GM18526 (cell line): ENCODE measurements around the gene IQGAP2.

Source experiments
- POLR2A ChIP-seq: IDR thresholded peaks from 3 replicates; pipeline ENCODE4 v1.6.1; 2011; ENCODE audit not compliant: insufficient read length; ENCODE audit errors: extremely low read depth

IQGAP2 gene

GRCh38 chr5:76634661-76635060 lies 231.6 kb downstream of the IQGAP2 start:
- no peak for TF ChIP-seq POLR2A

- no peak for TF ChIP-seq POLR2A
Observed at GRCh38 chr5:76637490-76637889, 234.4 kb downstream of the IQGAP2 start.

GRCh38 chr5:76638479-76638878 lies 235.4 kb downstream of the IQGAP2 start:
- no peak for TF ChIP-seq POLR2A

GRCh38 chr5:76641514-76642120 lies 238.5 kb downstream of the IQGAP2 start:
- no peak for TF ChIP-seq POLR2A

DNA sequence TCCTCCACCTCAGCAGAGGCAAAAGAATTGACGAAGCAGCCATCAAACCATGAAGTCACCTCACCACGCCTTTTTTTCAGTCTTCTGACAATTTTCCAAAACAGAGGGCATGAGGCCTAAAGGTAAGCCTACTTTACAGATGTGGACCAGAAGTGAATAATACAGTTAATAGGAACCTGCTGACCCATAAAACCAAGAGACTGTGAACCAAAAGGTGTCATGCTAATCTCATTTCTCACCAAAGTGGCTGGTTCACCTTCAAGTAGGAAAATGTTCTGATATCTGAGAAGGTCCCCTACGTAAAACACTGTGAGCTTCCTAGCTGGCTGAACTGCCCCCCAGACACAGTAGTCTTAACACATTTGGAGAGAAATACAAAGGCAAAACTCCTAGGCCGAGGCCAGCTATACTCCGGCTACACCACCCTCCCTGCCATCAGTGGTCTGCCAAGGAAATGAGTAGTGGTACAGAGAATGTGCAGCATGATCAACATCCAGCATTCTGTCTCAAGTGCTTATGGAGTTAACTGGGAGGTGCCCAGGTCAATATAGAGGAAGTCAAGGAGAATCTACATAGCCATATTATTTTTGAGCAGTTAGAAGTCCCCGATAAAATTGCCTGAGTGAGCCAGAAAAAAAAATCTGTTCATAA lies 239.4 kb downstream of the IQGAP2 start:
- TF ChIP-seq POLR2A, result no peak

- TF ChIP-seq POLR2A, result no peak
Observed at GRCh38 chr5:76643371-76643770, 240.3 kb downstream of the IQGAP2 start.

- TF ChIP-seq POLR2A, result no peak
Observed at GRCh38 chr5:76649140-76649539, 246.1 kb downstream of the IQGAP2 start.

- TF ChIP-seq POLR2A, result no peak
Observed at GRCh38 chr5:76652809-76653414, 249.8 kb downstream of the IQGAP2 start.

GRCh38 chr5:76657091-76657490 lies 254.0 kb downstream of the IQGAP2 start:
- TF ChIP-seq POLR2A, result no peak

- no peak for TF ChIP-seq POLR2A
Observed at GRCh38 chr5:76657683-76658311, 254.7 kb downstream of the IQGAP2 start.

DNA sequence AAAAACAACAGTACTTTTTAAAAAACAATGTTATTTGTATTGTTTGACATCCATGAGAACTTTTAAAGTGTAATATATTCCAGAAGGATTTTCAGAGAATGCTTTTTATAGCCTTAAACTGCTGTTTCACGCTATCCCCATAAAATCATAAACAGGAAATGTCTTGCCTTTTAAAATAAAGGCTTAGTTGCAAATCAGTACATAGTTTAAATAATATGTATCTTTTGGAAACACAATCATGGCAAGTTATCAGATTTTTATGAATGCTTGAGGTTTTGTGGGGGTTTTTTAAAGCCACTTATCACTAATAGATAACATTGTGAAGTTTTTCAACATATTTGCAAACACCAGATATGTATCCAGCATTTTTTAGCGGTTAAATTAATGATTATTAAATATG lies 257.3 kb downstream of the IQGAP2 start:
- no peak for TF ChIP-seq POLR2A

DNA sequence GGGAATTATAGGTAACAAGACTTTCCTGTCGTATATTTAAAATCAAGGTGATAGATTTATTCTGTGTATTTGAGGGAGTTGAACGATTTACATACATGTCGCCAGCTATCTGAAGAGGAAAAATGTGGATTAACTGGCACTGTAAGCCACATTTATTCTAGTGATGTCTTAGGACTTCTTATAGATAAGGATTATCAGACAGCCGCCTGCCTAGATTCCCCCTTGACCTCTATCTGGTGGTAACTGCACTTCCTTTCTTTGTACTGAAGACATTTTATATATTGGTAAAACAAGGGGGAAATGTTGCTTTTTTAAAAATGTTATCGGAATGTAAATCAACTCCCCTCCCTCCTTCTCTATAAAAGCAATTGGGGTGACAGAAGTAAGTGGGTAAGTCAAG lies 259.4 kb downstream of the IQGAP2 start:
- no peak for TF ChIP-seq POLR2A

- no peak for TF ChIP-seq POLR2A
Observed at GRCh38 chr5:76663573-76663972, 260.5 kb downstream of the IQGAP2 start.

DNA sequence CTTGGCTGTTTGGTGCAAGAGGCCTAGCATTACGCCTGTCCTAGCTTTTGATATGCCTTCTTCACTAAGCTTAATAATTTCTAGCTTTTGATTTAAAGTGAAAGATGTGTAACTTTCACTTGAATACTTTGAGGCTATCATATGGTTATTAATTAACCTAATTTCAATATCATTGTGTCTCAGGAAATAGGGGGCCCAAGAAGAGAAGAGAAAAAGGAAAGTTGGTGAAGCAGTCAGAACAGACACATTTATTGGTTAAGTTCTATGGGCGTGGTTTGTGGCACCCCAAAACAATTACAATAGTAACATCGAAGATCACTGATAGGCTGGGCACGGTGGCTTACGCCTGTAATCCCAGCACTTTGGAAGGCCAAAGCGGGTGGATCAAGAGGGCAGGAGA lies 261.0 kb downstream of the IQGAP2 start:
- TF ChIP-seq POLR2A, result no peak

- TF ChIP-seq POLR2A, result no peak
Observed at GRCh38 chr5:76667495-76667894, 264.4 kb downstream of the IQGAP2 start.

DNA sequence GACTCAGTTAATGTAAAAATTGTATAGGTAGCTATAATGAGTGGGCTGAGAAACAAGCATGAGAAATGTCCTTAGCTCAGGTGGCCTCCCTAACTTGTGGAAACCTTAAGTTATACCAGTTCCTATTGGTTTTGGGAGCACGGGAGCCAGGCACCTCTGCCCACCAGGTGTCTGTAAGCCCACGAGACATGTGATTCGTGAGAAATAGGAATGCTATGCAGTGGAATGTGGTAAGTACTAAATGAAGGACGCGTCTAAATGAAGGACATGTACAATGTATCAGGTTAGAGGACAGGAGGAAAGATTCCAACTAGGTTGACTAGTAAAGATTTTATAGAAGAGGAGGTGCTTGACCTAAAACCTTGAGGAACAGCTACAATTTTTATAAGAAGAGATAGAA lies 266.2 kb downstream of the IQGAP2 start:
- no peak for TF ChIP-seq POLR2A
